ENCODE data around the gene TBC1D1.

Gene TBC1D1

DNA sequence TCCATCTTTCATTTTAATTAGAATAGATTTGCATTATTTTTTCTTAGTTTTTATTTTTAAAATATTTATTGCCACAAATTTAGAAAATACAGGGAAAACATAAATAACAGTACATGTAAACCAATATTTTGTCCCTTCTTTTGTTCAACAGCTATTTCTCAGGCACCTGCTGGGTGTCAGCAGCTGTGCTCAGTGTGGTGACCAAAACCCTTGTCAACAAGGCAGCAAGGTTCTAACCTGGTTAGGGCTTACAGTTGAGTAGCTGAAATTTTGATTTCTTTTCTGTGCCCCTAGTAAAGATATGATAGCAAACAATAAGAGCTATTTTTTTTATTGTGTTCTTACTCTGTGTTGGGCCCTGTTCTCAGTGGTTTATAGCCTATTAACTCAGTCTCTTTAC is 197.4 kb downstream of the TBC1D1 start:
- H2AFZ ChIP-seq (ENCODE audit: low read length): no peak overlapping the region
- no peak overlapping the region for H3K27ac ChIP-seq (ENCODE audit: low read depth, low read length, poor library complexity, severe bottlenecking)
- no peaks in the 10 kb centered on the region for H3F3A ChIP-seq (ENCODE audit: insufficient read depth, low read length)
- TF ChIP-seq, protein P1, sequence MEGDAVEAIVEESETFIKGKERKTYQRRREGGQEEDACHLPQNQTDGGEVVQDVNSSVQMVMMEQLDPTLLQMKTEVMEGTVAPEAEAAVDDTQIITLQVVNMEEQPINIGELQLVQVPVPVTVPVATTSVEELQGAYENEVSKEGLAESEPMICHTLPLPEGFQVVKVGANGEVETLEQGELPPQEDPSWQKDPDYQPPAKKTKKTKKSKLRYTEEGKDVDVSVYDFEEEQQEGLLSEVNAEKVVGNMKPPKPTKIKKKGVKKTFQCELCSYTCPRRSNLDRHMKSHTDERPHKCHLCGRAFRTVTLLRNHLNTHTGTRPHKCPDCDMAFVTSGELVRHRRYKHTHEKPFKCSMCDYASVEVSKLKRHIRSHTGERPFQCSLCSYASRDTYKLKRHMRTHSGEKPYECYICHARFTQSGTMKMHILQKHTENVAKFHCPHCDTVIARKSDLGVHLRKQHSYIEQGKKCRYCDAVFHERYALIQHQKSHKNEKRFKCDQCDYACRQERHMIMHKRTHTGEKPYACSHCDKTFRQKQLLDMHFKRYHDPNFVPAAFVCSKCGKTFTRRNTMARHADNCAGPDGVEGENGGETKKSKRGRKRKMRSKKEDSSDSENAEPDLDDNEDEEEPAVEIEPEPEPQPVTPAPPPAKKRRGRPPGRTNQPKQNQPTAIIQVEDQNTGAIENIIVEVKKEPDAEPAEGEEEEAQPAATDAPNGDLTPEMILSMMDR (IDR thresholded peaks at IDR 0.05; ENCODE audit: low read length): no peak
- TF ChIP-seq EZH2 (IDR thresholded peaks at IDR 0.05; ENCODE audit: borderline replicate concordance, low read length): no peak
- H3K9ac ChIP-seq (ENCODE audit: low read length): no peak overlapping the region
- H3K27me3 ChIP-seq (ENCODE audit: insufficient read depth, low read length): no peaks in the 10 kb centered on the region
- H3K9me3 ChIP-seq (ENCODE audit: low read length): no peaks in the 10 kb centered on the region
- peaks cover 96% of the 10 kb centered on the region for H3K36me3 ChIP-seq (ENCODE audit: insufficient read depth, low read length)
- no peak overlapping the region for H3K4me3 ChIP-seq (ENCODE audit: low read depth, low read length, poor library complexity, severe bottlenecking)
- H4K20me1 ChIP-seq (ENCODE audit: insufficient read depth, low read length): no peaks in the 10 kb centered on the region
- no peaks in the 10 kb centered on the region for H3K79me2 ChIP-seq (ENCODE audit: insufficient read depth, low read length)
- no peak overlapping the region for H3K4me2 ChIP-seq (ENCODE audit: low read length)
- H3K9me2 ChIP-seq (ENCODE audit: low read depth, low read length): no peaks in the 10 kb centered on the region
- no peaks in the 10 kb centered on the region for H3K4me1 ChIP-seq (ENCODE audit: insufficient read depth, low read length, severe bottlenecking)

DNA sequence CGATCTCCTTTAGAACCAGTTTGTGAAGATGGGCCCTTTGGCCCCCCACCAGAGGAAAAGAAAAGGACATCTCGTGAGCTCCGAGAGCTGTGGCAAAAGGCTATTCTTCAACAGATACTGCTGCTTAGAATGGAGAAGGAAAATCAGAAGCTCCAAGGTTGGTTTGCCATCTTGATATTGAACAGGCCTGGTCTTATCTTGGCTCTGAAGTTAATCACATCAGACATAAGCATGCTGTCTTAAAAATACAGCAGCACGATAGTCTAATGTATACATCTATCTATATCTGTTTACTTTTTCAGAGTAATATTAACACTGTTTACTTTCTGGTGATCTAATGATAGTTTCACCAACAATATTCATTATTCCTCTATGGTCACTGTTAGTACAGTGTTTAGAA is 199.1 kb downstream of the TBC1D1 start:
- no peaks in the 10 kb centered on the region for H3K27me3 ChIP-seq (ENCODE audit: insufficient read depth, low read length)
- TF ChIP-seq, protein P1 (IDR thresholded peaks at IDR 0.05; ENCODE audit: low read length): no peak
- no peak for TF ChIP-seq EZH2 (IDR thresholded peaks at IDR 0.05; ENCODE audit: borderline replicate concordance, low read length)
- no peaks in the 10 kb centered on the region for H3F3A ChIP-seq (ENCODE audit: insufficient read depth, low read length)
- H3K27ac ChIP-seq (ENCODE audit: low read depth, low read length, poor library complexity, severe bottlenecking): no peak overlapping the region
- no peaks in the 10 kb centered on the region for H3K4me1 ChIP-seq (ENCODE audit: insufficient read depth, low read length, severe bottlenecking)
- H3K9me2 ChIP-seq (ENCODE audit: low read depth, low read length): no peaks in the 10 kb centered on the region
- H3K36me3 ChIP-seq (ENCODE audit: insufficient read depth, low read length): peaks cover 96% of the 10 kb centered on the region
- H4K20me1 ChIP-seq (ENCODE audit: insufficient read depth, low read length): no peaks in the 10 kb centered on the region
- H3K79me2 ChIP-seq (ENCODE audit: insufficient read depth, low read length): no peaks in the 10 kb centered on the region
- H3K9me3 ChIP-seq (ENCODE audit: low read length): no peaks in the 10 kb centered on the region
- no peak overlapping the region for H2AFZ ChIP-seq (ENCODE audit: low read length)
- no peak overlapping the region for H3K9ac ChIP-seq (ENCODE audit: low read length)
- no peak overlapping the region for H3K4me2 ChIP-seq (ENCODE audit: low read length)
- no peak overlapping the region for H3K4me3 ChIP-seq (ENCODE audit: low read depth, low read length, poor library complexity, severe bottlenecking)

DNA sequence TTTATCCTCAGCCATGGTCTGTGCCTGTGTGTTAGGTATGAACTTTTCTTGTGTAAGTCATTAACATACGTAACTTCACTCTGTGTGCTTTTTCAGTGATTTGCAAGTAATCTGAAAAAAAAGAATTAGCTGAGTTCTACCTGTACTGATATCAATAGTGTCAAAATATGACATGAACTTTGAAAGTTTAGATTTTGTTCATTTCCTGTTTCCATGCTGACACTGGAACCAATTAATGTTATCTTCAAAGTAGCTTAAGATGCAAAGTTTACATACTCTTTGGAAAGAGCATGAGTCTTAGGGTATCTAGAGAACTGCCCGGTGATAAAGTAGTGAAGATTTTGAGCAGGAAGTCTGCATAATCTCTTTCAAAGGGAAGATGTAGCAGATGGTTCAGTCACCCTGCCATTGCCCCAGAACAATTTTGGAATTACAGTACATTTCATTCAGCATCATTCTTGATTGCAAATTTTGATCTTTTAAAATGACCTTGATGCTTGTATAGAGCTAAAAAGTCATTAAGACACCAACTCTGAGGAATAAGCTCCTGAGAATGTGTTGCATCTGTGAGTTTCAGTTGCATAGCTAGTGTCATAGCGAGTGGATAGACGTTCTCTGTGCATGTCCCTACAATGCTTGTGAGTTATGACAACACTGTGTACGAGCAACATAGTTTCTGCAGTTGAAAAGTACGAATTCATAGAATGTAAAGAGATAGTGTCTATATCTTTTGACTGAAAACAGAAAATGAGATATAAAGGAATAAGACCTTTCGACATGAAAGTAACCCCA is 199.8 kb downstream of the TBC1D1 start:
- Histone ChIP-seq H3K36me3 (ENCODE audit: insufficient read depth, low read length) (peaks cover 96% of the 10 kb centered on the region), H3K79me2 (ENCODE audit: insufficient read depth, low read length) (no peaks in the 10 kb centered on the region), H3K4me2 (ENCODE audit: low read length) (no peak overlapping the region), H2AFZ (ENCODE audit: low read length) (no peak overlapping the region), H3K27ac (ENCODE audit: low read depth, low read length, poor library complexity, severe bottlenecking) (no peak overlapping the region), H3K4me3 (ENCODE audit: low read depth, low read length, poor library complexity, severe bottlenecking) (no peak overlapping the region), H3K9me3 (ENCODE audit: low read length) (no peaks in the 10 kb centered on the region), H3K9ac (ENCODE audit: low read length) (no peak overlapping the region), H3K4me1 (ENCODE audit: insufficient read depth, low read length, severe bottlenecking) (no peaks in the 10 kb centered on the region), H3F3A (ENCODE audit: insufficient read depth, low read length) (no peaks in the 10 kb centered on the region), H4K20me1 (ENCODE audit: insufficient read depth, low read length) (no peaks in the 10 kb centered on the region), H3K27me3 (ENCODE audit: insufficient read depth, low read length) (no peaks in the 10 kb centered on the region), H3K9me2 (ENCODE audit: low read depth, low read length) (no peaks in the 10 kb centered on the region)
- TF ChIP-seq EZH2 (IDR thresholded peaks at IDR 0.05; ENCODE audit: borderline replicate concordance, low read length): no peak

DNA sequence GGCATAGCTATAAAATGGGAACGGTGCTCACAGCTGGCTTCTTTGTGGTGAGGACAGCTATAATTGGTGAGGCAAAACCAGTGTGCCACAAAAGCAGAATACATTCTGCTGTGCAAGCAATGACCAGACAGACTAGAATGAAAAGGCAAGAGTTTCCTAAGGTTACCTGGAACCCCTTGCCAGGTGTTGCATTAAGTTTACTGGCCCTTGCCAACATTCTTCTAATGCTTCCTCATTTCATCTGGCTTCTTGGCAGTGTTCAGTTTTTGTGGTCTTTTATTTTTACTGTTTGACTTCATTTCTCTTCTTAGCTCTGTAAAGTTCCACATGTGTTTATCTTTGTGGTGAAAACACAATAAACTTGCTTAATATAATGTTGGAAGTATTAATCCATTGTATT is 200.8 kb downstream of the TBC1D1 start:
- no peaks in the 10 kb centered on the region for H3F3A ChIP-seq (ENCODE audit: insufficient read depth, low read length)
- H3K36me3 ChIP-seq (ENCODE audit: insufficient read depth, low read length): peaks cover 96% of the 10 kb centered on the region
- no peak overlapping the region for H2AFZ ChIP-seq (ENCODE audit: low read length)
- no peaks in the 10 kb centered on the region for H4K20me1 ChIP-seq (ENCODE audit: insufficient read depth, low read length)
- H3K79me2 ChIP-seq (ENCODE audit: insufficient read depth, low read length): no peaks in the 10 kb centered on the region
- no peak overlapping the region for H3K4me2 ChIP-seq (ENCODE audit: low read length)
- TF ChIP-seq EZH2 (IDR thresholded peaks at IDR 0.05; ENCODE audit: borderline replicate concordance, low read length): no peak
- TF ChIP-seq, protein P1 (IDR thresholded peaks at IDR 0.05; ENCODE audit: low read length): no peak
- H3K4me3 ChIP-seq (ENCODE audit: low read depth, low read length, poor library complexity, severe bottlenecking): no peak overlapping the region
- H3K27me3 ChIP-seq (ENCODE audit: insufficient read depth, low read length): no peaks in the 10 kb centered on the region
- H3K9me3 ChIP-seq (ENCODE audit: low read length): no peaks in the 10 kb centered on the region
- no peak overlapping the region for H3K27ac ChIP-seq (ENCODE audit: low read depth, low read length, poor library complexity, severe bottlenecking)
- H3K9me2 ChIP-seq (ENCODE audit: low read depth, low read length): no peaks in the 10 kb centered on the region
- no peak overlapping the region for H3K9ac ChIP-seq (ENCODE audit: low read length)
- no peaks in the 10 kb centered on the region for H3K4me1 ChIP-seq (ENCODE audit: insufficient read depth, low read length, severe bottlenecking)
